IPS DF 4.7 (cell line): ENCODE data around the gene ADGRL1.
"Not testable (repeated sequence)": the region's sequence is repeated elsewhere in the genome, so short reads cannot be mapped to it uniquely, and the experiment has no call there.

Experiments used
- DNase-seq: peaks from one replicate; pipeline ENCODE4 v3.0.0-alpha.2; 2013; ENCODE audit warnings: low spot score; ENCODE audit errors: extremely low read depth

The ADGRL1 gene

GRCh38 chr19:14218620-14219330 is 12.8 kb upstream of the ADGRL1 start:
- DNase-seq = no peak

- not testable (repeated sequence) for DNase-seq
Measured at GRCh38 chr19:14217886-14218285, 11.9 kb upstream of the ADGRL1 start.

GRCh38 chr19:14214580-14214979 is 8.6 kb upstream of the ADGRL1 start:
- no peak for DNase-seq

GRCh38 chr19:14210182-14210581 is 4.2 kb upstream of the ADGRL1 start:
- DNase-seq = not testable (repeated sequence)

- not testable (repeated sequence) for DNase-seq
Measured at GRCh38 chr19:14209401-14209800, 3.4 kb upstream of the ADGRL1 start.

GRCh38 chr19:14208496-14208895 is 2.5 kb upstream of the ADGRL1 start:
- DNase-seq = not testable (repeated sequence)

- not testable (repeated sequence) for DNase-seq
Measured at GRCh38 chr19:14207796-14208195, 1.8 kb upstream of the ADGRL1 start.

GRCh38 chr19:14206737-14207726 is 1.1 kb upstream of the ADGRL1 start:
- DNase-seq = peak; percentile 49

GRCh38 chr19:14206308-14206707 is 339 bp upstream of the ADGRL1 start:
- DNase-seq = not testable (repeated sequence)

GRCh38 chr19:14204676-14205451 is 1.1 kb downstream of the ADGRL1 start:
- DNase-seq = not testable (repeated sequence)

- DNase-seq = not testable (repeated sequence)
Measured at GRCh38 chr19:14204219-14204618, 1.8 kb downstream of the ADGRL1 start.

- not testable (repeated sequence) for DNase-seq
Measured at GRCh38 chr19:14203788-14204187, 2.2 kb downstream of the ADGRL1 start.

- DNase-seq = no peak
Measured at GRCh38 chr19:14203177-14203576, 2.8 kb downstream of the ADGRL1 start.

GRCh38 chr19:14201481-14201880 is 4.5 kb downstream of the ADGRL1 start:
- DNase-seq = not testable (repeated sequence)

- not testable (repeated sequence) for DNase-seq
Measured at GRCh38 chr19:14200147-14200841, 5.7 kb downstream of the ADGRL1 start.

GRCh38 chr19:14198384-14199376 is 7.3 kb downstream of the ADGRL1 start:
- no peak for DNase-seq

- DNase-seq = no peak
Measured at GRCh38 chr19:14197882-14198281, 8.1 kb downstream of the ADGRL1 start.

GRCh38 chr19:14197288-14197687 is 8.7 kb downstream of the ADGRL1 start:
- DNase-seq = not testable (repeated sequence)

GRCh38 chr19:14196105-14196504 is 9.9 kb downstream of the ADGRL1 start:
- DNase-seq = not testable (repeated sequence)
